HG03045 (cell line): Measurements from ENCODE around the gene ZNF333.
"Not testable (repeated sequence)": the region's sequence is repeated elsewhere in the genome, so short reads cannot be mapped to it uniquely, and the experiment has no call there.

ENCODE experiments used
- ATAC-seq: cut with Tn5 transposase; IDR thresholded peaks from one replicate; pipeline ENCODE4 v1.9.1; 2021; ENCODE audit warnings: mild to moderate bottlenecking, moderate library complexity; ENCODE audit not compliant: unreplicated experiment

The ZNF333 gene

GRCh38 chr19:14765841-14766240 is 76.0 kb downstream of the ZNF333 start:
- ATAC-seq = not testable (repeated sequence)

DNA sequence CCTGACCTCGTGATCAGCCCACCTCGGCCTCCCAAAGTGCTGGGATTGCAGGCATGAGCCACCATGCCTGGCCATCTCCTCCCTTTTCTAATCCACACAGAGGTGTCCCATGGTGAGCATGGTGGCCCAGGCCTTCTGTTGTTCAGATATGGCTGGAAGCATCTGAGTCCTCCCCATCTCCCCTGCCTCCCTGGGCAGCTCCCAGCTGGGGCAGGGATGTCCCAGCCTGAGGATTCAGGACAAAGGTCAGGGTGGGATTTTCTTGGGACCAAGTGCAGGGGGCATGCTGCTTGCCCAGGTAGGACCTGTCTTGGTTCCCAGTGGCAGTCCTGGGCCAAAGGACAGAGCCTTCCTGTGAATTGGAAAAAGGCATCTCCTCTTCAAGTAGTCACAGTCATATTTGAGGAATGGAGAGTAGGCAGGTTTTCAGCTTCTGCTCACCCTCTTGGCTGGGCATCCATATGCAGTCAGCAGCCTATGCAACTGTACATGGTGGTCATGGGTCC is 77.7 kb downstream of the ZNF333 start:
- ATAC-seq = no peak

DNA sequence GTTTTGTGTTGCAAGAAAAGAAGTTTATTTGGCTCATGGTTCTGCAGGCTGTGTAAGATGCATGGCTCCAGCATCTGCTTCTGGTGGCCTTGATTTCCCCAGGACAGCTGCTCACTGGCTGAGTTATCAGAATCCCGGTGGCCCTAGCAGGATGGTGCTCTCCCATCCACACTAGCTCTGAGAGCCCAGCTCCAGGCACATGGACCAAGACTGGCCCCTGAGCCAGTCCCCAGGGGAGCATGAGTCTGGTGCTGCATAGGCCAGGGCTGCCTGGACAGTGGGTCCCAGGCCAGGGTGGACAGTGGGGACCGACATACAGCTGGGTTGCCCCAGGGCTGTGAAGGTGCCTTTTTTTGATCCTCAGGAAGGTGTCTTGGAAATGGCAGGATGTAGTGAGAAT is 78.2 kb downstream of the ZNF333 start:
- no peak for ATAC-seq

DNA sequence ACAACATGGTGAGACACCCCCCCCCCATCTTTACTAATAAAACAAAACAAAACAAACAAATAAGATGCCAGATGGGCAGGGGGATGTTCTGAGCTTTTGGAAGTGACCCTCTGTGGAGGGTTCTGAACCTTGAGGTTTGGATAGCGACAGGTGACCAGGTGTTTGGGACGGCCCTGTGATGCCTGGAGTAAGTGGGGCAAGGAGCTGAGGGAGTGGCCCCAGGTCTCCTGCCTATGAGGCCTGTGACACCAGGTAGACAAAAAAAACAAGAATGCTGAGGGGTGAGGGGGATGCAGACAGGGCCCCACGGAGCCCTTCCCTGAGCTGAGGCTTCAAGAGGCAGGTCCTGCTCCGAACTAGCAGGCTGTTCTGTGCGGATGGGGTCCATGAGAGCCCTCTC is 79.4 kb downstream of the ZNF333 start:
- ATAC-seq = no peak

- ATAC-seq = no peak
Measured at GRCh38 chr19:14770136-14770535, 80.3 kb downstream of the ZNF333 start.

DNA sequence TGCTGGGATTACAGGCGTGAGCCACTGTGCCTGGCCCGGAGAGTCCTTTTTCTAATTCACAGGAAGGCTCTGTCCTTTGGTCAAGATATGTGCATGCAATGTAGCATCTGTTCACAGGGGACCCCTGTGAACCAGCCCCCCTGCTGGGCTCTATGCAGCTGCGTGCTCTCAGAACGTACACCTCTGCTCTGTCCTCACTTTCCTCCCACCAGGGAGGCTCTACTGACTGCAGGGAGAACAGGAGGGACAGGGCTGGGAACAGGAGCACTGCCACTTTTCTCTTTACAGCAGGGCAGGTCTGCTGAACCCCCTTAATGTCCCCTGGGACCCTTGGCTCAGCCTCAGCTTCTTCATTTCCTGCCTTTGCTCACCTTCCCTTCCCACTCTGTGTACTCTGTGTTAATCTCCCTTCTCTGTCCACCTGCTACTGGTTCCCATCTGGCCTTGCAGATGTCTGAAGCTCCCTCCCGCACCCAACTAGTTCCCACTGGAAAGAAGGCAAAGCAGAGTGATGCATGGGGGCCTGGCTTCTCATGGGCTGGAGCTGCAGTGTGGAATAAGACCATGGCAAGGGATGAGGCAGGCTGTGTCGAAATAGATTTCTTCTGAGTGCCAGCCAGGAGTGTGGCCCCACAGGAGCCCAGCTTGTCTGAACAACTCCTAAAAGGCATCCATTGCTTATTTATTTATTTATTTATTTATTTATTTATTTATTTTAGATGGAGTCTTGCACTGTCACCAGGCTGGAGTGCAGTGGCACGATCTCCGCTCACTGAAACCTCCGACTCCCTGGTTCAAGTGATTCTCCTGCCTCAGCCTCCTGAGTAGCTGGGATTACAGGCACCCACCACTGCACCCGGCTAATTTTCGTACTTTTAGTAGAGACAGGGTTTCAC is 81.3 kb downstream of the ZNF333 start:
- ATAC-seq = no peak

GRCh38 chr19:14772467-14772866 is 82.6 kb downstream of the ZNF333 start:
- no peak for ATAC-seq

- no peak for ATAC-seq
Measured at GRCh38 chr19:14772995-14773394, 83.1 kb downstream of the ZNF333 start.

DNA sequence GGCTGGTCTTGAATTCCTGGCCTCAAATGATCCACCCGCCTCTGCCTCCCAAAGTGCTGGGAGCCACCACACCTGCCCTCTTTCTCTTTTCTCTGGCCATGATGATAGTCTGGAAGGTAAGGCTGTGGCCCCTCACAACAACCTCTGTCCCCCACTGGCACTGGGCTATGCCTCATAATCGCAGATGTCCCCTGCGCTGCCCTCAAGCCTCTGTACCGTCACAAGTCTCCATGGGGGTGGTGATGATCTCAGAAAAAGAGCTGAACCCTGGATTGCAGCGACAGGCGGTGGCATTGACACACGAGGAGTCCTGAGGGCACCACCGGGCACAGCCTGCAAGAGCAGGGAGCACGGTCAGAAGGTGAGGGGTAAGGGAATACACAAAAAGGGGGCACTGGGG is 83.9 kb downstream of the ZNF333 start:
- not testable (repeated sequence) for ATAC-seq

GRCh38 chr19:14774373-14774772 is 84.5 kb downstream of the ZNF333 start:
- ATAC-seq = no peak

DNA sequence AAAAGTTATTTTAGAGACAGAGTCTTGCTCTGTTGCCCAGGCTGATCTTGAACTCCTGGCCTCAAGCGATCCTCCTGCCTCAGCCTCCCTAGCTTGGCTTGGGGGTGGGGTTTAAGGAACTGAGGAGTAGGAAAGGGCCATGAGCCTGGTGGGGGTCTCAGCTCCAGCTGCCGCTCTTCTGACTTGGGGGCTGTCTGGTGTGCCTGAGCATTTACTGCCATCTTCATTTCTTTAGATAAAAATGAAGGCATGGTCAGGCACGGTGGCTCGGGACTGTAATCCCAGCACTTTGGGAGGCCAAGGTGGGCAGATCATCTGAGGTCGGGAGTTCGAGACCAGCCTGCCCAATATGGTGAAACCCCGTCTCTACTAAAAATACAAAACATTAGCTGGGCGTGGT is 85.5 kb downstream of the ZNF333 start:
- ATAC-seq = not testable (repeated sequence)

DNA sequence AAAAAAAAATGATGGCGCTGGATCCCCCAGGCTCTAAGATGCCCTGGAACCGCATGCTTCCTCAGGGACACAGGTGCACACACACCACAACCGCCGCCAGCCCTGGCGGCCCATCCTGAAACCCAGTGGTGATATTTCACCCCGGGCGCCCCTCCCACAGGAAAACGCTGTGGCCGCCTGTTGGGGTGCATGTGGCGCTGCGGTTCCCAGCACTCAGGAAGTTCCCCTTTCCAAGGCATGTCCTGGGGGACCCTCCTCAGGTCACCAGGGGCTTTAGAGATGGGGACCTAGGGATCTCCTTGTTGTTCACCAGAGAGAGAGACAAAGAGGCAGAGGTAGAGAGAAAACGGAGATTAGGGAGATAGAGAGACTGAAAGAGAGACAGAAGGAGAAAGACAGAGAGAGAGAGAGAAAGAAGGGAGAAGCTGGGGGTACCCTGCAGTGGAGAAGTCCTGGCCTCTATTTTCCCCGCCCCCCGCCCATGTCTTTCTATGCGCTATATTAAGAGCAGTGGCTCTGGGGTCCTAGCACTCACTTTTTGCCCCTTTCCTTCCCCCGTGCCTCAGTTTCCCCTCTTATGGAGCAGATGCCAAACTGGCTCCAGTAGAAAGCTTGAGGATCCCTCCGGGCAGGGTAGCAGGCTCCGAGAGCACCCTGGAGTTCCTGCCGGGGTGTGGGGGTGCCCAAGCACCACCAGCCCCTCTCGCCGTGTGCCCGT is 86.2 kb downstream of the ZNF333 start:
- no peak for ATAC-seq

DNA sequence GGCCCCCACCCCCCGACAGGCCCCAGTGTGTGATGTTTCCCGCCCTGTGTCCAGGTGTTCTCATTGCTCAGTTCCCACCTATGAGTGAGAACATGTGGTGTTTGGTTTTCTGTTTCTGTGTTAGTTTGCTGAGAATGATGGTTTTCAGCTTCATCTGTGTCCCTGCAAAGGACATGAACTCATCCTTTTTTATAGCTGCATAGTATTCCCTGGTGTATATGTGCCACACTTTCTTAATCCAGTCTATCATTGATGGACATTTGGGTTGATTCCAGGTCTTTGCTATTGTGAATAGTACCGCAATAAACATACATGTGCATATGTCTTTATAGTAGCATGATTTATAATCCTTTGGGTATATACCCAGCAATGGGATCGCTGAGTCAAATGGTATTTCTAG is 87.8 kb downstream of the ZNF333 start:
- not testable (repeated sequence) for ATAC-seq

GRCh38 chr19:14778110-14778845 is 88.4 kb downstream of the ZNF333 start, which contains the start of gene ADGRE2:
TSS of gene ADGRE2 (minus strand) at chr19:14778560. CDS start at chr19:14776756, 1,804 bp downstream.
- ATAC-seq = not testable (repeated sequence)

GRCh38 chr19:14779151-14779550 is 89.3 kb downstream of the ZNF333 start:
- no peak for ATAC-seq

- ATAC-seq = not testable (repeated sequence)
Measured at GRCh38 chr19:14780622-14781225, 90.9 kb downstream of the ZNF333 start.

GRCh38 chr19:14781713-14782536 is 92.1 kb downstream of the ZNF333 start:
- ATAC-seq = not testable (repeated sequence)

DNA sequence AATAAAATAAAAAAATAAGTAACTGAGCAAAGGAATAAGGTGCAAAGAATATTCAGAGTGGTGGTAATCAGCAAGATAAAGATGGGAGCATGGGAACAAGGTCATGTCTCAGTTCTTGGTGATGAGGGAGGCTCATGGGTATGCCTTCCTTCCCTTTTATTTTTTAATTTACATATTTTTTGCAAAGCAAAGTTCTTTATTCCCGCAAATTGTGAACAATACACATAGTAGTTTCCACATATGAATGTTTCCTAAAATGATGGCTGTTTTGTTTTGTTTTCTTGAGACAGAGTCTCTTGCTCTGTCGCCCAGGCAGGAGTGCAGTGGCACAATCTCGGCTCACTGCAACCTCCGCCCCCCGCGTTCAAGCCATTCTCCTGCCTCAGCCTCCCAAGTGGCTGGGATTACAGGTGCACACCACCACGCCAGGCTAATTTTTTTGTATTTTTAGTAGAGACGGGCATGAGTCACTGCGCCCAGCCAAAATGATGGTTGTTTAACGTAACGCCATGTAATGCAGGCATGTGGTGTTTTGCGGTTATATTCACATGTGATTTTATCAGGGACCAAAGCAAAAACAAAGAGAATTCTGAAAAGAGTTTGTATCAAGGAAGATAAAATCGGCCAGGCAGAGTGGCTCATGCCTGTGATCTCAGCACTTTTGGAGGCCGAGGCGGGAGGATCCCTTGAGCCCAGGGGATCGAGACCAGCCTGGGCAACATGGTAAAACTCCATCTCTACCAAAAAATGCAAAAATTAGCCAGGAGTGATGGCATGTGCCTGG is 93.0 kb downstream of the ZNF333 start:
- no peak for ATAC-seq
